ENCODE data around the gene TMCC2. TPM values are rescaled to one million over a fixed set of nuclear protein-coding genes. Genes with fewer than 3 reads are reported as not detected.
A peak's percentile ranks its signal among the peaks of the same experiment; 100 is the strongest.

Gene TMCC2
- polyA plus RNA-seq, 2 donors = 0.58 to 0.59 TPM

GRCh38 chr1:205284420-205285144 is 56.8 kb downstream of the TMCC2 start:
- Histone ChIP-seq H3K36me3 (ENCODE audit: control insufficient read depth in 2 of 2, insufficient read depth in 2 of 2, low read length in 1 of 2) (no peaks in the 10 kb centered on the region), H3K9me3 (ENCODE audit: control insufficient read depth in 2 of 2, insufficient read depth in 1 of 2, low read depth in 1 of 2, low read length in 1 of 2) (no peaks in the 10 kb centered on the region), H3K4me3 (ENCODE audit: low read depth in 1 of 2, low read length in 2 of 2) (no peak overlapping the region), H3K4me1 (ENCODE audit: control insufficient read depth in 2 of 2, insufficient read depth in 2 of 2, low read length in 1 of 2) (peaks cover 2 to 25% of the 10 kb centered on the region in 2 donors), H3K27ac (ENCODE audit: low read depth in 2 of 2, low read length in 1 of 2) (peak overlapping the region; percentile 90 to 98), H3K27me3 (ENCODE audit: control insufficient read depth in 1 of 2, insufficient read depth in 2 of 2, low read length in 2 of 2) (no peaks in the 10 kb centered on the region)
- 50 to 62% methylated on average over 7 of the region's 7 CpGs for WGBS, 2 donors

- WGBS, 2 donors = 43% methylated on average over 12 of the region's 12 CpGs
- Histone ChIP-seq H3K36me3 (ENCODE audit: control insufficient read depth in 2 of 2, insufficient read depth in 2 of 2, low read length in 1 of 2) (no peaks in the 10 kb centered on the region), H3K9me3 (ENCODE audit: control insufficient read depth in 2 of 2, insufficient read depth in 1 of 2, low read depth in 1 of 2, low read length in 1 of 2) (no peaks in the 10 kb centered on the region), H3K27ac (ENCODE audit: low read depth in 2 of 2, low read length in 1 of 2) (peak overlapping the region; percentile 90 to 98), H3K4me3 (ENCODE audit: low read depth in 1 of 2, low read length in 2 of 2) (no peak overlapping the region), H3K27me3 (ENCODE audit: control insufficient read depth in 1 of 2, insufficient read depth in 2 of 2, low read length in 2 of 2) (no peaks in the 10 kb centered on the region), H3K4me1 (ENCODE audit: control insufficient read depth in 2 of 2, insufficient read depth in 2 of 2, low read length in 1 of 2) (peaks cover 2 to 21% of the 10 kb centered on the region in 2 donors)
Observed at GRCh38 chr1:205285381-205286101, 57.8 kb downstream of the TMCC2 start.

- Histone ChIP-seq H3K9me3 (ENCODE audit: control insufficient read depth in 2 of 2, insufficient read depth in 1 of 2, low read depth in 1 of 2, low read length in 1 of 2) (no peaks in the 10 kb centered on the region), H3K27me3 (ENCODE audit: control insufficient read depth in 1 of 2, insufficient read depth in 2 of 2, low read length in 2 of 2) (no peaks in the 10 kb centered on the region), H3K4me1 (ENCODE audit: control insufficient read depth in 2 of 2, insufficient read depth in 2 of 2, low read length in 1 of 2) (peaks cover 2 to 21% of the 10 kb centered on the region in 2 donors), H3K4me3 (ENCODE audit: low read depth in 1 of 2, low read length in 2 of 2) (no peak overlapping the region), H3K36me3 (ENCODE audit: control insufficient read depth in 2 of 2, insufficient read depth in 2 of 2, low read length in 1 of 2) (no peaks in the 10 kb centered on the region), H3K27ac (ENCODE audit: low read depth in 2 of 2, low read length in 1 of 2) (peak overlapping the region in 1 of 2 donors; percentile 98)
- 66 to 71% methylated on average over 9 of the region's 9 CpGs for WGBS, 2 donors
Observed at GRCh38 chr1:205286335-205286950, 58.7 kb downstream of the TMCC2 start.

- Histone ChIP-seq H3K4me1 (ENCODE audit: control insufficient read depth in 2 of 2, insufficient read depth in 2 of 2, low read length in 1 of 2) (peaks cover 2 to 21% of the 10 kb centered on the region in 2 donors), H3K27me3 (ENCODE audit: control insufficient read depth in 1 of 2, insufficient read depth in 2 of 2, low read length in 2 of 2) (no peaks in the 10 kb centered on the region), H3K27ac (ENCODE audit: low read depth in 2 of 2, low read length in 1 of 2) (peak overlapping the region in 1 of 2 donors; percentile 74), H3K36me3 (ENCODE audit: control insufficient read depth in 2 of 2, insufficient read depth in 2 of 2, low read length in 1 of 2) (no peaks in the 10 kb centered on the region), H3K4me3 (ENCODE audit: low read depth in 1 of 2, low read length in 2 of 2) (no peak overlapping the region), H3K9me3 (ENCODE audit: control insufficient read depth in 2 of 2, insufficient read depth in 1 of 2, low read depth in 1 of 2, low read length in 1 of 2) (no peaks in the 10 kb centered on the region)
- WGBS, 2 donors = 84 to 86% methylated on average over 3 of the region's 3 CpGs
Observed at GRCh38 chr1:205287076-205287475, 59.3 kb downstream of the TMCC2 start.

- Histone ChIP-seq H3K4me1 (ENCODE audit: control insufficient read depth in 2 of 2, insufficient read depth in 2 of 2, low read length in 1 of 2) (peaks cover 2 to 21% of the 10 kb centered on the region in 2 donors), H3K9me3 (ENCODE audit: control insufficient read depth in 2 of 2, insufficient read depth in 1 of 2, low read depth in 1 of 2, low read length in 1 of 2) (no peaks in the 10 kb centered on the region), H3K27ac (ENCODE audit: low read depth in 2 of 2, low read length in 1 of 2) (peak overlapping the region in 1 of 2 donors; percentile 30), H3K27me3 (ENCODE audit: control insufficient read depth in 1 of 2, insufficient read depth in 2 of 2, low read length in 2 of 2) (no peaks in the 10 kb centered on the region), H3K4me3 (ENCODE audit: low read depth in 1 of 2, low read length in 2 of 2) (no peak overlapping the region), H3K36me3 (ENCODE audit: control insufficient read depth in 2 of 2, insufficient read depth in 2 of 2, low read length in 1 of 2) (no peaks in the 10 kb centered on the region)
- WGBS, 2 donors = 58 to 59% methylated on average over 8 of the region's 8 CpGs
Observed at GRCh38 chr1:205287767-205288559, 60.2 kb downstream of the TMCC2 start.

- no peaks in the 10 kb centered on the region for H3K27me3 ChIP-seq (ENCODE audit: control insufficient read depth in 1 of 2, insufficient read depth in 2 of 2, low read length in 2 of 2)
- WGBS, 2 donors = 88 to 91% methylated on average over 6 of the region's 6 CpGs
- H3K9me3 ChIP-seq (ENCODE audit: control insufficient read depth in 2 of 2, insufficient read depth in 1 of 2, low read depth in 1 of 2, low read length in 1 of 2) = no peaks in the 10 kb centered on the region
- no peak overlapping the region for H3K4me3 ChIP-seq (ENCODE audit: low read depth in 1 of 2, low read length in 2 of 2)
- H3K27ac ChIP-seq (ENCODE audit: low read depth in 2 of 2, low read length in 1 of 2) = no peak overlapping the region
- no peaks in the 10 kb centered on the region for H3K36me3 ChIP-seq (ENCODE audit: control insufficient read depth in 2 of 2, insufficient read depth in 2 of 2, low read length in 1 of 2)
- peaks cover 0 to 10% of the 10 kb centered on the region in 2 donors for H3K4me1 ChIP-seq (ENCODE audit: control insufficient read depth in 2 of 2, insufficient read depth in 2 of 2, low read length in 1 of 2)
Observed at GRCh38 chr1:205291596-205291995, 63.9 kb downstream of the TMCC2 start.

GRCh38 chr1:205293350-205294074 is 65.8 kb downstream of the TMCC2 start:
- Histone ChIP-seq H3K27me3 (ENCODE audit: control insufficient read depth in 1 of 2, insufficient read depth in 2 of 2, low read length in 2 of 2) (no peaks in the 10 kb centered on the region), H3K27ac (ENCODE audit: low read depth in 2 of 2, low read length in 1 of 2) (peak overlapping the region; percentile 15 to 43), H3K36me3 (ENCODE audit: control insufficient read depth in 2 of 2, insufficient read depth in 2 of 2, low read length in 1 of 2) (no peaks in the 10 kb centered on the region), H3K9me3 (ENCODE audit: control insufficient read depth in 2 of 2, insufficient read depth in 1 of 2, low read depth in 1 of 2, low read length in 1 of 2) (no peaks in the 10 kb centered on the region), H3K4me3 (ENCODE audit: low read depth in 1 of 2, low read length in 2 of 2) (no peak overlapping the region), H3K4me1 (ENCODE audit: control insufficient read depth in 2 of 2, insufficient read depth in 2 of 2, low read length in 1 of 2) (peaks cover 0 to 9% of the 10 kb centered on the region in 2 donors)
- WGBS, 2 donors = 89 to 93% methylated on average over 10 of the region's 10 CpGs

GRCh38 chr1:205294175-205294917 is 66.6 kb downstream of the TMCC2 start:
- Histone ChIP-seq H3K36me3 (ENCODE audit: control insufficient read depth in 2 of 2, insufficient read depth in 2 of 2, low read length in 1 of 2) (no peaks in the 10 kb centered on the region), H3K27me3 (ENCODE audit: control insufficient read depth in 1 of 2, insufficient read depth in 2 of 2, low read length in 2 of 2) (no peaks in the 10 kb centered on the region), H3K4me3 (ENCODE audit: low read depth in 1 of 2, low read length in 2 of 2) (no peak overlapping the region), H3K9me3 (ENCODE audit: control insufficient read depth in 2 of 2, insufficient read depth in 1 of 2, low read depth in 1 of 2, low read length in 1 of 2) (no peaks in the 10 kb centered on the region), H3K27ac (ENCODE audit: low read depth in 2 of 2, low read length in 1 of 2) (peak overlapping the region; percentile 15 to 43), H3K4me1 (ENCODE audit: control insufficient read depth in 2 of 2, insufficient read depth in 2 of 2, low read length in 1 of 2) (peaks cover 0 to 13% of the 10 kb centered on the region in 2 donors)
- 53 to 54% methylated on average over 6 of the region's 6 CpGs for WGBS, 2 donors
